NCI-H345 (cell line): Measurements from ENCODE around the gene TMEM184B.

Experiments
- DNase-seq: peaks from one replicate; lab custom pipeline; 2025; lab: John Stamatoyannopoulos, UW

TMEM184B gene

DNA sequence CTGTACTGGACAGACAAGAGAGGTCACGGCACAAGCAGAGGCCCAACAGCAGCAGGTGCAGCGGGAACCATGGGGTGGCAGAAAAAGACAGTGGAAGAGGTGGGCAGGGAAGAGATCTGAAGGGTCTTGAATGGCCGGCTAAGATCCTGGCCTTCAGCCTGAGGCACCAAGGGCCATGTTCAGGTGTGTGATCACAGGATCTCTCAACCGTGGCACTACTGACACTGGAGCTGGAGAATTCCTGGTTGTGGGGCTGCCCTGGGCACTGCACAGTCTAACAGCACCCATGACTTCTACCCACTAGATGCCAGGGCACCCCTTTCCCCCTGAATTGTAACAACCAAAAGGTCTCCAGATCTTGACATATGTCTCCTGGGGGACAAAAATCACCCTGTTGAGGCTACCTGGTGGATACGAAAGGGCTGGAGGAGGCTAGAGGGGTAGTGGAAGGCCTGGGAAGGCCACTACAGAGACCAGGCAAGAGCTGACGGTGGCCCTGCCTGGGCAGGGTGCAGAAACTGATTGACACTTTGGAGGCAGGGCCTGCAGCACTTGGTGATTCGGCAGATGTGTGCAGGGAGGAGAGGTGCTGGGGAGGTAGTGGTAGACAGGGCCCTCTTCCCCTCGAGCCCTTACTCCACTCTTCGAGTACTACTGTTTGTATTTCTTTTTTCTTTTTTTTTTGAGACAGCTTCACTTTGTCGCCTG lies 36.1 kb upstream of the TMEM184B start:
- no peak for DNase-seq

GRCh38 chr22:38305471-38306448 lies 33.0 kb upstream of the TMEM184B start:
- DNase-seq: peak; percentile 77

DNA sequence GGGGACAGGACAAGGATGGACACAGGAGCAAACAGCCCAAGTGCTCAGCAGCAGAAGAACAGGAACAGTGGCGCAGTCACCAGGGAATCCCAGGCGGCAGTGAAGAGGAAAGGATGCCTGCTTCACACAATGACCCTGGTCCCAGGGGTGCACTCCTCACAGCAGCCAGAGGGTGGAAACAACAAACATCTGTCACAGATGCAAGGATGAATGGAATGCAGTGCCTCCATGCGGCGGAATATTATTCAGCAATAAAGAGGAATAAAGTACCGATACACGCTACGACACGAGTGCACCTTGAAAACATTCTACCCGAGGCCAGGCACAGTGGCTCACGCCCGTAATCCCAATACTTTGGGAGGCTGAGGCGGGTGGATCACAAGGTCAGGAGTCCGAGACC lies 31.7 kb upstream of the TMEM184B start:
- DNase-seq: no peak

- no peak for DNase-seq
These were observed 31.2 kb upstream of the TMEM184B start for GRCh38 chr22:38303974-38304373.

DNA sequence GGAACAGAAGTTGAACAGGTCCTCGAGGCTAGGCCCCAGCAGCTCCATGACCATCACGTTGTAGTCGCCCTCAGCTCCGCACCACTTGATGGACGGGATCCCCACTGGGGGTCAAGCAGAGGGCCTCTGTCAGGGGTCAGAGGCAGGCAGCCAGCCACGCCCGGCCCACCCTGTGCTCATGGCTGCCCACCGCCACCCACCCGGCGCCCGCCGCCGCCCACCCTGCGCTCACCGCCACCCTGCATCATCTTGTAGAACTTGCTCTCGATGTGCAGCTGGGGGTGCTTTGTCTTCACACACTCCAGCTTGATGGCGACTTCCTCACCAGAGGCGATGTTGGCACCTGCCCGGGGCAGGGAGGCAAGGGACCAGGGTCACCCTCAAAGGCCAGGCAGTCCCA lies 30.1 kb upstream of the TMEM184B start:
- no peak for DNase-seq

DNA sequence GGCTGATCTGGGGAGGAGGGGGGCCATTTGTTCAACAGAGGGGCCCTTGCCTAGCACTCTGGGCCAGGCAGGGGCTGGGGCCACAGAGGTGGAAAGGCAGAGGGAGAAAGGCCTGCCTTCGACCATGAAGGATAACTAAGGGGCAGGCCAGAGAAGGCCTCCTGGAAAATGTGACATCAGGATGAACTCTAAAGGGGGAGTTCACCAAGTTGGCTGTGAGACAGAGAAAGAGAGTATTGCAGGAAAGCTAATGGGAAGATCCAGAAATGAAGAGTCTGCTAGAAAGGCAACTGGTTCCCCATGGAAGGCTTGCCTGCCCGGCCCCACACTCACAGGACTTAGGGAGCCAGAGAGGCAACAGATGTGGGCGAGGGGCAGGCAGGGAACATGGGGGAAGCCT lies 28.1 kb upstream of the TMEM184B start:
- DNase-seq: no peak

DNA sequence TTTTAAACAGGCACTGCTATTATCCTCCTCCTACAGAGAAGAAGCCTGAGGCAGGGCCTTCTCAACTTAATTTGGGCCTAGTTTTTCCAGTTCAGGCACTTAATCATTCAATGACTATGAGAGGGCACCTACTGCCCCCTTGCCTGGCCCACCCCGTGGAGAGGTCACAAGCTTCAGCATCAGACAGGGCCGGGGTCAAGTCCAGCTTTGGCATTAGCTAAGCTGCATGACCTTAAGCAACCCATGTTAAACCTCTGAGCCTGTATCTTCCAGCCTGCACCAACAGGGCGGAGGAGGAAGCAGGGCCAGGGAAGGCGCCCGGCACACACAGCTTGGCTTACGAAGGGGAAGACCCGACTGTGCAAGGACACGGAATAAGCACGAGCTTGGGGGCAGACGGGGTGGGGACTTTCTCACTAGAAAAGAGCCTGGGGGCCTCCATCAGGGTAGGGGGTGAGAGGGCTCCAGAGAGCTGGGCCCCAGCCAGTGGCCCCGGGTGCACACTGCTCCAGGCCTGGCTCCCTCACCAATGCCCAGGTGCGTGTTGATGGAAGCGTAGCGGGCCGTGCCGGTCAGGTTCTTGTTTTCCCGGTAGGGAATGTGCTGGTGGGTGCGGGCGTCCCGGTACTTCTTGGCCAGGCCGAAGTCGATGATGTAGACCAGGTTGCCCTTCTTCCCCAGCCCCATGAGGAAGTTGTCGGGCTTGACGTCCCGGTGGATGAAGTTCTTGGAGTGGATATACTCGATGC lies 27.6 kb upstream of the TMEM184B start:
- no peak for DNase-seq

DNA sequence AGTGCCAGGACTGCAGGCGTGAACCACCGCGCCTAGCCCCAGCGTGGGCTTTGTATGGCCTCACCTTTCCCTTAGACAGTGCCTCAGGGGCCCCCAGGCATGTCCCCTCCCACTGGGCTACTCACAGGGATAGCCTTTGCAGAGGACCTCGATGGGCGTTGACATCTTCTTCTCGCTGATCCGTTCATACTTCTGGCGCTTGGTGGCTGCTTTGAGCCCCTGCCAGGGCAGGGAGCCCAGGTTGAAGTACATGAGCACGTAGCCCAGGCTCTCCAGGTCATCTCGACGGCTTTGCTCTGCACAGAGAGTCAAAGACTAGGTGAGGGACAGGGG lies 26.9 kb upstream of the TMEM184B start:
- DNase-seq: no peak

- no peak for DNase-seq
These were observed 25.6 kb upstream of the TMEM184B start for GRCh38 chr22:38298312-38299005.

- no peak for DNase-seq
These were observed 23.6 kb upstream of the TMEM184B start for GRCh38 chr22:38296372-38296771.

- DNase-seq: no peak
These were observed 23.1 kb upstream of the TMEM184B start for GRCh38 chr22:38295863-38296262.

- DNase-seq: no peak
These were observed 22.5 kb upstream of the TMEM184B start for GRCh38 chr22:38295339-38295738.

GRCh38 chr22:38294193-38294592 lies 21.4 kb upstream of the TMEM184B start:
- no peak for DNase-seq

- DNase-seq: no peak
These were observed 19.9 kb upstream of the TMEM184B start for GRCh38 chr22:38292694-38293093.

DNA sequence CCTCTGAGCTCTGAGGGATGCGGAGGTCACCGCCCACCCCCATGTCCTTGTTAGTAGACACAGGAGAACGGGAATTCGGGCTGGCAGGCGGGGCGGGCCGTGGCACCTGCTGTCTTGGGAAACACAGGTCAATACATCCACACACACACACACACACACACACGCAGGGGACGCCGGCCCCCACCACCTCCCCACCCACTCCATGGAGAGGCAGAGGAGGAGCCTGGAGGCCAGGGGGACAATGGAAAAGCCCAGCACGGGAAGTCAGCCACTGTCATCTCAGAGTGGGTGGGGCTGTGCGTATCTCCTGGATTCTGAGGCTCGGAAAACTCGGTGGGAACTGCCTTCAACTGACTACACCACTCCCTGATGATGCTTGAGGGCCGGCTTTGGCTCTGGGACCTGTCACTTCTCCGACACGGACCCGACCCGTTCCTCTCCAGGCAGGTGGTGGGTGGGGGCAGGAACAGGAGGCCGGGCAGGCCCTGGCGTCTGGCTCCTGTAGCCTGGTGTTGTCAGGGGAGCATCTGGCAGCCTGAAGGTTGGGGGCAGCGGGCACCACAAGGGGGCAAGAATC lies 18.5 kb upstream of the TMEM184B start:
- DNase-seq: peak; percentile 64

GRCh38 chr22:38290347-38290746 lies 17.5 kb upstream of the TMEM184B start:
- peak; percentile 32 for DNase-seq

GRCh38 chr22:38289583-38290082 lies 16.8 kb upstream of the TMEM184B start:
- no peak for DNase-seq

GRCh38 chr22:38286915-38287669 lies 14.3 kb upstream of the TMEM184B start:
- DNase-seq: no peak

DNA sequence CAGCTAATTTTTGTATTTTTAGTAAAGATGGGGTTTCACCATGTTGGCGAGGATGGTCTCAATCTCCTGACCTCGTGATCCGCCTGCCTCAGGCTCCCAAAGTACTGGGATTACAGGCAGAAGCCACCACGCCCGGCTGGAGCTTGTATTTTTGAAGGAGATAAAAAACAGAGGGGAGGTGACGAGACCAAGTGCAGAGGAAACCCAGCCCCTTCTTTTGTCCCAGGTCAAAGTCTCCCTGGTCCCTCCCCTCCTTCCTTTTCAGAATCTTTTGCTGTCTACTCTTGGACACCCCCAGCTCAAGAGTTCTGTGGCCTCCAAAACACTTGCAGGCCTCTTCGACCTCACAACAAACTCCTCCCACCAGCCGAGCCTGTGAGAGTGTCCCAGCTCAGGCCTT lies 12.2 kb upstream of the TMEM184B start:
- DNase-seq: no peak

- no peak for DNase-seq
These were observed 11.2 kb upstream of the TMEM184B start for GRCh38 chr22:38284042-38284402.

- DNase-seq: no peak
These were observed 9.6 kb upstream of the TMEM184B start for GRCh38 chr22:38282397-38282796.
